ENCODE measurements around the gene RPS6KA2.
A peak's percentile ranks its signal among the peaks of the same experiment; 100 is the strongest.

Gene RPS6KA2

DNA sequence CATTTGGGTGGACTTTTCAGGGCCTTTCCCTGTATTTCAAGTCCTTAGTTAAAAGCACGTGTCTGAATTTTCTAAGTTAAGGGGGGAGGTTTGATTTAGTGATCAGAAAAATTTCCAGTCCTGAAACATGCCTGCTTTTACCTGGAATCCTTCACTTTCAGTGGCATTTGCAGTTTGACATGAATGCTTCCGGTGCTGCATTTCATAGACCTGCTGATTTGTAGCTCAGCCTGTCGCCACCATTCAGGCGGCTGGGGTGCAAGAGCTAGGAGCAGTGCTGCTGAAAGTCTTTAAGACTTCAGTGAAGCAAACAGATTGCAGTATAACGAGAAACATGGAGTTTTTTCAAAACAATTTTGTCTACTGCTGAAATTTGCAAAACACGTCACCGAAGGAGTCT lies 14.0 kb downstream of the RPS6KA2 start:
- DNase-seq: no peak

DNA sequence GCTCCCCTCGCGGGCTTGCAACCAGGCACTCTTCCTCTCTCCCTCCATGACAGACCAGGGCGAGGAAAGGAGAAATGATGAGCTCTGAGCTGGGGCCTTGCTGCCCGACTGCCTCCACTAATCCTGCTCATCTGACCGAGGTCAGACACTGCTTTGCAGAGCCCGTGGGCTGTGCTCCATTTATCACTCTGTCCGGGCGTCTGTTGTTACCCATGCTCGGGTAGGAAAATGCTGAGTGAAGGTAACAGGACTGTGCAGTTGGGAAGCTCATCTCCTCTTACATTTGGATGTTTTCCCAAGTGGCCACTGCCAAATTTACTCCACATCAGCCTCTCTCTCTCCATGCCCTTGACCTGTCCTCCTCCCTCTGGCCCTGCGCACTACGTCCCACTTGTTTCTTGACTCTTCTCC lies 14.6 kb downstream of the RPS6KA2 start:
- no peak for DNase-seq

DNA sequence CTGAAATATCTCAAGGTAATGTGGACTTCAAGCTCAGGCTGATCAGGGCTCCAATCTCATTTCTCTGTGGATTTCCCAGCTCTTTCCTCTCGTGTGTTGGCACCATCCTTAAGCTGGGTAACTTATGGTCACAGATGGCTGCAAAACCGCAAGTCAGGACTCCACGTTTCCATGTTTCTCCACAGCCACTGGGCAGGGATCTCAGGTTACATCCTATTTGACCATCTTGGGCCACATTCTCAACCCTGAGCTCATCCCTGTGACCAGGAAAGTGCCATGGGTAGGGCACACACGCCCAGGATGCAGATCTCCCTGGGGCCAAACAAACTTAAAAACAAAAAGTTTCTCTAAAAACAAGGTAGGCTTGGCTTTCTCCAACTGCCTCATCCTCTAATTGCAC lies 15.4 kb downstream of the RPS6KA2 start:
- DNase-seq: no peak

DNA sequence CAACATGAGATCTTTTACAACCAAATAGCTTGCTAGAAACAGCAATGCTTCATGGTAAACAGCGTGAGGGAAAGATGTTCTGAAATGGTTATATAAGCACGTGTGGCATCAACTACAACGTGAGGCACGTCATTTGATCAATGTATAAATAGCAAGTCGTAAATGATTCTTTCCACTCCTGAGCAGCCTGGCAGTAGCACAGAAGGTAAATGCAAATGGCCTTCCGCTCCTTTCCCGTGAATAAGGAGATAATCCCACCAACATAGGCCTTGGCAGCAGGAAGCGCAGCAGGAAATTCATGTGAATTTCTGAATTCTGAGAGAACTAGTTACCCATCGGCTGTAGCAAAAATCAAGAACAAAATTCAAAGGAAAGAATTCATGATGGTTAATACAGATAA lies 17.0 kb downstream of the RPS6KA2 start:
- DNase-seq: no peak

DNA sequence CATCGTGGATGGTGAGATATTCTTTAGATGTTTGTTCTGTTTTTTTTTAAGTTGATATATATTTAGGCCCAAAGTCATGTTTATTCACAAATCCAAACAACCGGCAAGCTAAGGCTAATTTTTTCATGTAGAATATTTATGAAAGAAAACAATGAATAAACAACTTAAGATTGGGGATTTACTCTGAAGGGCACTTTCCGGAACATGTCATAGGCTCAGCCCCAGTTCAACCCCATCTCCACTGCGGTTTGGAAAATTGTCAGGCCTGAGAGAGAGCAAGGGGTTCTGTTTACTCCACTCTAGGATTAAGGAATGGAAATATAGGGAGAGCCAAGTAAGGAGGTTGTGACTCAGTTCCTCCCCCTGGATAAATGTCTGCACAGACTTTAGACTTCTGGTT lies 18.3 kb downstream of the RPS6KA2 start:
- no peak for DNase-seq

DNA sequence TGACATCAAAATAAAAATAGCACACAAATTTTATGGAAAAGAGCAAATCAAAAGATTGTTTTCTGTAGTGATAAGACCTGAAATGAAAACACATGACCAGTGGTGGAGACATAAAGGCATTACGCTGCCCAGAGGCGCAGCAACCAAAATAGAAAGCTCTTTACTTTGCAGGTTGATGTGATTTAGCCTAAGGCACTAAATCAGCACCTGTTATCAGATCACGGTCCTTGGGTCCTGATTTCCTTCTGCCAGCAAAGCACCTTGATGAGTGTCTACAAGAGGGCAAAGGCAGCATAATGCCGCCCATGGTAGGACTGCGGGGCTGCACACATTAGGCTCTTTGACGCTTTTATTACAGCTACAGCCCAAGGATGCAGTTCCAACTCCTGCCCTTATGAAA lies 21.3 kb downstream of the RPS6KA2 start:
- no peak for DNase-seq

DNA sequence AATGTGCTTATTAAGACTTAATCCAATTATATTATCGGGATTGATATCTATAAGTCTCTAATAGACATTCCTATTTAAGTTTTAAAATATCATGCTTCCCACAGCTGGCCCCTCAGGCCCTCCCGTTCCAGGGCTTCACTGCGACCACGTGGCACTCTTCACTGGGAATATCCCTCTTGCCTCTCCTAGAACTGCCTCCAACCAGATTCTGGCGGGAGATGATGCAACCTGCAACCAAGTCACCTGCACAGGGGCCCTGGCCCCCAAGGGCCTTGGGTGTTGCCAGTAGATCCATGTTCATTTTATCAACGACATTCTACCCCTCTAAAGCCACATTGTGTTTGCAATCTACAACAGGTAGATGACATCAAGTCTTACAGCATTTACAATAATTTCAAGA lies 22.1 kb downstream of the RPS6KA2 start:
- DNase-seq: no peak

DNA sequence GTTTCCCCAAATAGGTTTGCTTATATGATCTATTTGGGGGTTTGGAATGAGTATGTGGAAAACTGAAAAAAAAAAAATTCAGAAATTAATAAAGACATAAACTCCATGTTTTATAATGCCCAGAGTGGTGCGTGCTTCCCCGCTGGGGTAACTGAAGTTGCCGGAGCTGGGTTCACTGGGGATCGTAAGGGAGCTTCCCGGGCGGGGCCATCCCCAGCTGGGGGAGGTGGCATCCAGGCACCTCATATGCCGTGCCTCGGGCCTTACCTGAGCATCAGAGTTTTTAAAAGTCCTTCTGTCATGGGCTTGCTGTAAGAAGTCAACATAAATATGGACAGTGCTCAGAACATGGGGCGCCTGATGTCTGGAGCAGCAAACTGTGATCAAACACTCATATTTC lies 22.7 kb downstream of the RPS6KA2 start:
- DNase-seq: no peak

DNA sequence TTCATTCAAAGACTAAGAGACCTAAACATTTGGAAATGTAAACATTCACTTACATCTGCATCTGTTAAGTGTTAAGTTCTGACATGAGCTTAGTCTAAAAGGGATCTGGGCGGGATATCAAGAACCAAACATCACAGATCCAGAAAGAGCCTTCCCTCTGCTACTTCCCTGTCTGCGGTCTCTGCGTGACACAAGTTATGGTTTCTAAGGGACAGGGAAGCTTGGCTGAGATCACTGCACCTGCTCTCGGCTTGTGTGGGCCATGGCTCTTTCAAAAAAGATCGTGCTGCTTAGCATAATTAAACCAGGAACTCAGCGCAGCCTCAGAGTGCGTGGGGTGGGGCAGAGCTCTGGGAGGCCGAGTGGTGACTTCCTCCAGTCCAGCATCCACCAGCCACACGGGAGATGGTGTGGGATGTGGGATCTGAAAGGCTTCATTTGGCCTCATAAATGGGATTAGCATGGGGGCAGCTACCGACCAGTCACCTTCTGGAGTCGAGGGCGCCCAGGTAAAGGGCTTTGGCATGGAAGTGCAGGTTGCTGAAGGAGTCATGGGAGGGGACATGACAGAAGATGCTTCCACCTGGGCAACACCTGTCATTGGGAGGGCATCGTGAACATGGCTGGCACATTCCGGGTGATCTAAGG lies 23.9 kb downstream of the RPS6KA2 start:
- no peak for DNase-seq

DNA sequence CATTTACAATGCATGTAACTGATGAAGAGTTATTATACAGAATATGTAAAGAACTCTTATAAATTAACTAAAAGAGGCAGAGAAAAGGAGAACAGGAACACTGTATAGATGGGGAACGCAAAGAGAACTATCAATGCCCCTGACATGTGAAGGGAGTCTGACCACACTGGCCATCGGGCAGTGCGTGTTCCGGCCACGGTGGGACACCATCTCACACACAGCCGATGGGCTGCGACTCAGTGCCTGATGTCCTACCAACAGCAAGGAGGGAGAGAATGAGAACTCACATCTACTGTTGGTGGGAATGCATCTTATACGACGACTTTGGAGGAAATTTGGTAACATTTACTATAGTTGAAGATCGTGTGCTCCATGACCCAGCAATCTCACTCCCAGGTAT lies 25.1 kb downstream of the RPS6KA2 start:
- no peak for DNase-seq

DNA sequence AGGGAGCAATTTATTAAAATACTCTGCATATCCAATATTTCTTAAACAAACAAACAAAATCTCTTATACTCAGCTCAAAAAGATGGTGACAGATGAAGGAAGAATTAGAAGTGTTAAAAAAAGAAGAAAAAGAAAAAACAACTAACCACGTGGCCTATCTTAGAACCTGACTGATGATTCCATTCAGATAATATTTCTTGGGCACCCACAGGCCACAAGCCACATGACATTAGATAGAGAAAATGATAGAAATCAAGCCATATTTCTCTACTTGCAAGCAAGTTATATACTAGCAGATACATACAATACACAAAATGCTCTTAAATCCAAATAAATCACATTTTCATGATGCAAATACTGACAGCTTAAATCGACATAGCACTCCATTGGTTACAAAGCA lies 26.1 kb downstream of the RPS6KA2 start:
- no peak for DNase-seq

DNA sequence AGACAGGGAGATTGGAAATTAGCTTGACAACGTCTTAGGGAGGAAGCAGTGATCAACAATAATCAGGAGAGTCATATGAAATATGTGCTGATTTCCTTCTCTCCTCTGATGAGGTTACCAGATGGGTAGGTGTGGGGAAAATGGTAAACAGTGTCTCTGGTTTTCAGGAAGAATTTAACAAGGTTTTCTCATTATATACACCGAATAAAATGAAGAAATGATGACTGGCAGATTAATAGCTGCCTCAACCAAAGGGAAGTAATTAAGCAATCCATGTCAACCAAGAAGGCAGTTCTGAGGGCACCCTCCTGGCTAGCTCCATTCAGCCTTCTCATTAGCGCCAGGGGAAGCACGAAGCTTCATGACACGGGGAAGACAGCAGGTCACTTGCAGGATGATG lies 27.8 kb downstream of the RPS6KA2 start:
- peak; percentile 67 for DNase-seq

DNA sequence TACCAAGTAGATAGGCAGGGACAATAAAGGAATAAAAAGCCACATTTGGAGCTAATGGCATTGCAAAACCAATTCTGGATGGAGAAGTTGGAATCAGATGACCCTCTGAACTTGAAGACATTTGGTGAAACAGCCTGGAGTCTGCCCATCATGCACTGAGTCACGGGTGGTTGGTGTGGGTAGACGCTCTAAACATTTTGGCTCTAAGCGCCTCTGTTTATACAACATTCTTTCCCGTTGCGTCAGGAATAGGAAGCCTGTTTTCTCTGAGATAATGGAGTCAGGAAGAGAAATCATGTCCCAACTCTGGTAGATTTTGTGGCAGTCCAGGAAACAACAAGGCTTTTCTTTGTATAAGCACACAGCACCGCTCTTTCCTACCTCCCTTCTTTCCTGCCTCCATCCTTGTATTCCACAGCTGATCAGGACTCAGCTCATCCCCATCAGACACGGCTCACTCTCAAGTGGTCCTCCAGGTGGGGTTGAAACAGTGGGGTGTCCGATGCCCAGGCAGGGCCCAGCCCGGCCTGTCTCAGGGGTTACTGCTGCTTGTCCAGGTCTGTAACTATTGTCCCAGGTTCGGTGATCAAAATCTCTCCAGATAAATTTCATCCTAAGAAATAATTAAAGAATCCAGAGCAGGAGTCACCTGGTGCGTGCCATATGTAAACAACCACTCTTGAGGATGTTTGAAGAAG lies 28.5 kb downstream of the RPS6KA2 start:
- no peak for DNase-seq

DNA sequence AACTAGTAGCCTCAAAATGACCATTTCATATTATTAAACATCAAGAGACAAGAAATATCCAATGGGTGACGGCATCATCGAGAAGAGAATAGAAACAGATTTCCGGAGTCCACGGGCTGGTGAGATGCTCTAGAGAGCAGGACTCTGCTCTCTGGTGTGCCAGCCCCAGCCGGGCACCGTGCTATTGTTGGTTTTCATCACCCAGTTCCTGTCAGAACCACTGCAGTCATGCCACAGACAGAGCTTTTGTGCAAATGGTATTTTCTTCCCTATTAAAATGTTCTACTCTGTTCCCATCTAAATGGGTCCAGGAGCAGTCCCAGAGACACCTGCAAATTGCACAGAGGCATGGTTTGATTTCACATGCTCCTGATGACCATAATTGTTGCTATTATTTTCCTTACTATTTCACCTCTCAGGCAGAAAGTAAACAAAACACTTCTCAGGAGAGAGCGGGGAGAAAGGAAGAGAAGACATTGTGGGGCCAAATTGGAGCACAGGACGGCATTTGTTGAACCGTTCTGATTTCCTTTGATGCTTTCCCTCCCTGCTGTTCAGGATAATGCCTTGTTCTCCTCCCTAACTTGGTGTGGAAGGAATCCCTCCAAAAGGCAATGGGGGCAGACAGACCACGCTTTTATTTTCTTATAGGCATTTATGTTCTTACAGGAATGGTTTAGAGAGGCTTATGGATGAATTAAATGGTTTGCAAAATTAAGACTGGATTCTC lies 29.2 kb downstream of the RPS6KA2 start:
- no peak for DNase-seq

DNA sequence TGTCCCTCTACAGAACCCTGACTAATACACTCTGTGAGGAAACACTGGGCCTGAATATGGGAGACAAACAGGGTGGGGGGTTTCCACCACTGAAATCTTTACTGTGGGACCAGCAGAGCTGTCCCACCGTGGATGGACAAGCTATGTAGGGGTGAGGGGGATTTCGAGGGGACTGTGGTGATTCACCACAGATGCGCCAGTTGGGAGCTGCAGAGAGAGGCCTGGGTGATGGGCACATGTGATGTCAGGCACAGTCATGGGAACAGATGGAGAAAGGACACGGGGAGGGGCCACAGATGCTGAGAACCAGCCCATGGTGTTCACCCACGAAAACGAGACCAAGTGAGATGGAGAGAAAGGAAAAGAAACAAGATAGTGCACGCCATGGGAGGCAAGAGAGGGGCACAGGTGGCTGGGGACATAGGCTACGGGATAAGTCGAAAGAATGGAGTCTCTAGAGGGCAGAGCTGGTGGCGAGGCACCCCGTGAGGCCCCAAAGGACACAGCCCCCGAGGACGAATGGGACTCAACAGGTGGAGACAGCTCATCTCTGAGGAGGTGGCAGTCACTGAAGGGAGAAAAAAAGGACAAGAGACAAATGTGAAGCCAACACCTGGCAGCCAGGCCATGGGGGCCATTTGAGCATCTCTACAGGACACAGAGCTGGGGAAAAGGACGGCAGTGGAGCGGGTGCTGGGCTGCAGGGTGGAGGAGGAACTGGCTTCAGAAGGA lies 30.1 kb downstream of the RPS6KA2 start:
- DNase-seq: no peak

DNA sequence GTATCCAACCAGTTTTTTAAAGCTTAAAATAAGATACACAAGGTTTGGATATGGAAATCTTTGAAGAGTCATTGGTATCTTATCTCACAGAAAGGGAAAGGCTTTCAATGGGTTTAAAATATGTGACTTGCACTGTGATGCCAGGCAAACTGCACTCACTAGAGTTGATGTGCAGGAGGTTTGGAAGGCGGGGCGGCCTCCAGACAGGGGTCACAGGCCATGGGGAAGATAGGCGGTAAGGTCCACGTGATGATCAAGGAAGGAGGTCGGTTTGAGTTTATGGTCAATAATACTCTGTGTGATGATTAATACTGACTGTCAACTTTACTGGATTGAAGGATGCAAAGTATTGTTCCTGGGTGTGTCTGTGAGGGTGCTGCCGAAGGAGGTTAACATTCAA lies 31.1 kb downstream of the RPS6KA2 start:
- no peak for DNase-seq

DNA sequence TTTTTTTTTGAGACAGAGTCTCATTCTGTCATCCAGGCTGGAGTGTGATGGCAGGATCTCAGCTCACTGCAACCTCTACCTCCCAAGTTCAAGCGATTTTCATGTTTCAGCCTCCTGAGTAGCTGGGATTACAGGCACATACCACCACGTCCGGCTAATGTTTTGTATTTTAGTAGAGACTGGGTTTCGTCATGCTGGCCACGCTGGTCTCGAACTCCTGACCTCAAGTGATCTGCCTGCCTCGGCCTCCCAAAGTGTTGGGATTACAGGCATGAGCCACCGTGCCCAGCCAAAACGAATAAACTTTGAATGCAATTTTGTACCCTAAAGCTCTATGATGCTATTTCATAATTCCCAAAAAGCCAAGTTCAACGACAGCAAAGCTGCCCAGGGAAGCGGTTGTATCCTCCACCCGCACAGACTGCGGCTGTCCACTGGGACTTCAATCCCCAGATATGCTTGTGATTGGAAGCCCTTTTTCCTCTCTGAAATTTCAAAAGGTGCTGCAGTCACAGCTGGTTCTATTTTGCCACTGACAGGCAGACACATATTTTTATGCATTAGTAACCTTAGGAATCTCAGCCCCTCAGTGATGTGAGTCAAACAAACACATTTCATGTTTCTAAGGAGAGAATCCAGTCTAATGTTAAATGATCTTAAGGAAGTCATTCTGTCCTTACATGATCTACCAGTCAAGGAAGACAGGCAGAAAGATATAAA lies 31.8 kb downstream of the RPS6KA2 start:
- no peak for DNase-seq

DNA sequence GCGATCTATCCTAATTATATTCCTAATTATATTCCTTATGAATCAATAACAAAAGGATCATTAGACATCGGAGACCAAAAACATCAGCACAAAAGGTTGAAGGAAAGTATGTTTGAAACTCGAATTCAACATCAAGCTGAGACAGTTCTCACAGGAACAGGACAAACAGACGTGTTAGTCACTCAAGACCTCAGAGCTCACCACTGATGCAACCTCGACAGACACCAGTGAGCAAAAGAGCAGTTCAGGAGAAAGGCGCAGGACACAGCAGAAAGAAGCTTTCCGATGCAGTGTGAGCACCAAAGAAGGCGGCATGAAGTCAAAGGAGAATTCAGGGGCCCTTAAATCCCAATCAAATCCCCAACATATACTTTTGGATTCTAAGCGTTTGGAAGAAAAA lies 34.2 kb downstream of the RPS6KA2 start:
- DNase-seq: no peak

DNA sequence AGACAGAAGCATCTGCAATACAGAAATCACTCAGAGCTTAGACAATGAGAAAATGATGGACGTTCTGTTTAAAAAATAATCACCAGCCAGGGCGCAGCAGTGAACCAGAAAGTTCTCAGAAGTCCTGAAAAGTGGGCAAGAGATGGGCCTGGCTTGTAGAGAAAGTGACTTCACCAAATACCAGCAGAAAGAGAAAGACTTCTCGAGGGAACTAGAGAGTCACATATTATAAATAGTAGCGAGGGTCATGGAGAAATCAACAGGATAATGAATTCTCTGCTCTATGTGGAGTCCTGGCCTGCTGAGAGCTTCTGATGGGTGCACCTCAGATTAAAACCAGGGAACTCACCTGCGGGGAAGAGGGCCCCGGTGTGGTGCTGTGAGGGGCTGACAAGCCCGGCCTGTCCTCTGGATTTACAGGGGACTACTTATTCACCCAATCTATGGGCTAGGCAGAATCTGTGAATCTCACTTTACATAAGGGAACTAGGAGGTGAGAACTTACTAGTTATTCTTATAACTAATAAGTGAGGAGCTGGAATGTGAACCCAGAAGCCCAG lies 35.0 kb downstream of the RPS6KA2 start:
- DNase-seq: no peak

DNA sequence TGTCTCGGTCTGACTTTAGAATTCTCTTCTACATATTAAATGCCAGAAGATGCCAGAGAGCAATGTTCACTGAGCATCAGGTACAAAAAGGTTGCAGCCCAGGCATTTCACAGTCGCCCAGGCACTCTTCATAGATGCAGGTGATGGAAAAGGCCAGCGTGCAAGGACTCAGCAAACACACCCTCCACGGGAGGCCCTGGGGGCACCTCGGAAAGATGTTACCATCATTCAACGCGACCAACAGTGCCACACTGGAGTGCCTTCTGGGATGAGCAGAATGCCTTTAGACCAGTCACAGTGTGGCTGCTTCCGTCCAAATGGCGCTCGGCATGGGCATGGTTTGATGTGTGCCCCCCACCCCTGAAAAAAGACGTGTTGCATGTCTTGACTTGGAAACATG lies 36.0 kb downstream of the RPS6KA2 start:
- DNase-seq: no peak

DNA sequence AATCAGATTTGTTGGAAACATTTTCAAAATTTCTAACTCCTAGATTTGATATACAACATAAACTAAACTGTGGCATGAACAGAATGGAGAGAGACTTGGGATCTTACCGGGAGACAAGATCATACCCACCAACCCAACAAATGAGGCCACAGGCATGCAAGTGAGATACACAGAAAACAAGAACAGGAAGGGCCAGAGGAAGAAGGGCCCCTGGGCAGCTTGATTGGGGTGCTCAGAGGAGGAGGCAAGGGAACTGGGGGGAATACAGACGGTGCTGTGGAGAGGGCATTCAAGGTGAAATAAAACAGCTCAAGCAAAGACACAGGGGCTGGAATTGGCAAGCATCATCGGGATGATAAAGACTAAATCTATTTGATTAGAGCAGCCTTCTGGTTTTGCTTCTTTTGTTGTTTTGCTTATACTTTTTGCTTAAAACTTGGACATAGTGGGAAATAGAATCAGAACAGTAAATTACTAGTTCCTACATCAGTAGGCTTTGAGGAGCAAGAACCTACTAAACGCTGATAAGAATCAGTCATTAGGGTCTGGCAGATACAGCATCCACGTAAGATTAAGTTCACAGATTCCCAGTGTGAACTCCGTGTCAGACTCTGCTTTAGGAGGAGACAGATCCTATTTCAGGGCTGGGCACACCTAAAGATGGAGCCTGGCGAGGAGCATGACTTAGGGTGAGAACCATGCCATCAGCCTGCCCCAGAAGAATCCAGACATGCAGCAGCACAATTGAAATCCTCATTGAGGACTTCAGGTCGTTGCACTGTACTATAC lies 37.1 kb downstream of the RPS6KA2 start:
- DNase-seq: no peak

DNA sequence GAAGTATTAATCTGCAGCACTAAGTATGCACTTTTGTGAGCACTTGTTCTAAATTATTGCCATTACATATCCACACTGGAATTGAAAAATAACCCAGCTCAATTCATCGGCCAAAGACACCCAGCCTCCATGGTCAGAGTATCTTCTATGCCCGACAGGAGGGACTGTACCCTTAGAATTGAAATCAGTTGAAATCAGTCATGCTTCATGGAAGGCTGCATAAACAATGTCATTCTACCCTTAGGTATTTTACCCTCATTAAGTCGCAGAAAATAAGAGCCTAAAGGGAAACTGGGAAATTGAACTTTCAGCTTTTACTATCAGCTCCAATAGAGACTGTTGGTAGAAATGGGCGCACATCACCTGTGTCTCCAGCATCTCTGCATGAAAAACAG lies 37.7 kb downstream of the RPS6KA2 start:
- DNase-seq: no peak

Measured in eye (tissue), 1 donor.